B cell (primary cell): ENCODE data around the gene RAD50.

Experiments
- EZH2 ChIP-seq: IDR thresholded peaks from 2 replicates; pipeline ENCODE4 v1.6.1; 2012; ENCODE audit warnings: borderline replicate concordance, low read depth, mild to moderate bottlenecking, moderate library complexity, low read length; ENCODE audit not compliant: insufficient read depth, poor library complexity, severe bottlenecking
- TF ChIP-seq, protein P1 (sequence below): fragments of 200-600 bp; IDR thresholded peaks from one replicate; pipeline ENCODE4 v1.8.0; 2022; ENCODE audit warnings: antibody characterized with exemption, mild to moderate bottlenecking

GRCh38 chr5:132540149-132540548, 16.6 kb upstream of the RAD50 start:
- TF ChIP-seq, protein P1, sequence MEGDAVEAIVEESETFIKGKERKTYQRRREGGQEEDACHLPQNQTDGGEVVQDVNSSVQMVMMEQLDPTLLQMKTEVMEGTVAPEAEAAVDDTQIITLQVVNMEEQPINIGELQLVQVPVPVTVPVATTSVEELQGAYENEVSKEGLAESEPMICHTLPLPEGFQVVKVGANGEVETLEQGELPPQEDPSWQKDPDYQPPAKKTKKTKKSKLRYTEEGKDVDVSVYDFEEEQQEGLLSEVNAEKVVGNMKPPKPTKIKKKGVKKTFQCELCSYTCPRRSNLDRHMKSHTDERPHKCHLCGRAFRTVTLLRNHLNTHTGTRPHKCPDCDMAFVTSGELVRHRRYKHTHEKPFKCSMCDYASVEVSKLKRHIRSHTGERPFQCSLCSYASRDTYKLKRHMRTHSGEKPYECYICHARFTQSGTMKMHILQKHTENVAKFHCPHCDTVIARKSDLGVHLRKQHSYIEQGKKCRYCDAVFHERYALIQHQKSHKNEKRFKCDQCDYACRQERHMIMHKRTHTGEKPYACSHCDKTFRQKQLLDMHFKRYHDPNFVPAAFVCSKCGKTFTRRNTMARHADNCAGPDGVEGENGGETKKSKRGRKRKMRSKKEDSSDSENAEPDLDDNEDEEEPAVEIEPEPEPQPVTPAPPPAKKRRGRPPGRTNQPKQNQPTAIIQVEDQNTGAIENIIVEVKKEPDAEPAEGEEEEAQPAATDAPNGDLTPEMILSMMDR: no peak
- TF ChIP-seq EZH2: no peak
